ENCODE data around the gene SLX1A. TPM values are rescaled to one million over a fixed set of nuclear protein-coding genes. Genes with fewer than 3 reads are reported as not detected.
A peak's percentile ranks its signal among the peaks of the same experiment; 100 is the strongest.
"Not testable (repeated sequence)": the region's sequence is repeated elsewhere in the genome, so short reads cannot be mapped to it uniquely, and the experiment has no call there.

Gene SLX1A
- 10 to 100 TPM in 6 of 8 experiments, 1 to 10 TPM in 2; 6.0 to 28.0 (median 14.3) TPM for total RNA-seq

DNA sequence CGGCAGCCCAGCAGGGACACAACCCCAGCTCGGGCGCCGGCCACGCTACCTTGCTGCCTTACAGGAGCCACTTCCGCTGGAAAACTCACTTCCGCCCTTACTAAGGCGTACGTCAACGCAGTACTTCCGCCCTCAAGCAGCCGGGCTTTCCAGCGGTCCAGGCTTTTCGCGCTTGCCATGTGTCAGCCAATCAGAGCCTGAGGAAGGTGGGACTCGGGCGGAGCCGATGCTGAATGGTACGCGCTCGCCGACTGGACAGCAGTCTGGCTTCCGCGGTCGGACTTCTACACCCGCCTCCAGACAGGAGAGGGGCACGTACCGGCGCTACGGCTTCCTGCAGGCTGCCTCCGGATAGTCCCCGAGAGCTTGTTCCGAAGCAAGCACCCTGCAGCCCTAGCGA lies at the start of gene SLX1A, which contains the start of gene BOLA2B:
TSS of gene SLX1A (plus strand) at position 261 of the 400 bp plus-strand sequence. CDS start 210 bp downstream, outside the sequence.
TSS of gene BOLA2B (minus strand) at position 52 of the 400 bp plus-strand sequence. CDS start 71 bp downstream, outside the sequence.
- ATAC-seq (replicated peaks in 6 of 8): peak; percentile 88 to 92 (median 91)
- H3K27ac ChIP-seq; H3K4me3 ChIP-seq; in situ Hi-C loops (cut with MboI; ENCODE audit: low pct_unique_long_range_greater_than_20kb in 2 of 9, low sequenced_read_pairs in 9 of 9, unreplicated experiment in 9 of 9); H3K4me1 ChIP-seq (replicated peaks in 1 of 2): not testable (repeated sequence)
- no CpG with 5 or more reads among the region's 34 CpGs for WGBS, 10 experiments

DNA sequence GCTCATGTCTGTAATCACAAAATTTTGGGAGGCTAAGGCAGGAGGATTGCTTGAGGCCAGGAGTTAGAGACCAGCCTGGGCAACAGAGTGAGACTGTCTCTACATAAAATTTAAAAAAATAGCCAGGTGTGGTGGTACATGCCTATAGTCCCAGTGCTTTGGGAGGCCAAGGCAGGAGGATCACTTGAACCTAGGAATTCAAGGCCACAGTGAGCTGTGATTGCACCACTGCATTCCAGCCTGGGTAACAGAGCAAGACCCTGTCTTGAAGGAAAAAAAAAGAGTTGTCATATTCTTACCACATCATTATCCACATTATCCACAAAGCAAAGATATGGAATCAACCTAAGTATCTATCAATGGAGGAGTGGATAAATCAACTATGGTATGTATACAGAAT lies 49.7 kb upstream of the SLX1A start:
- Histone ChIP-seq H3K4me3 (no peak overlapping the region), H3K27ac (no peak overlapping the region), H3K4me1 (replicated peaks in 1 of 2) (no peaks in the 10 kb centered on the region)
- ATAC-seq (replicated peaks in 6 of 8): no peak
- in situ Hi-C loops (cut with MboI; ENCODE audit: low pct_unique_long_range_greater_than_20kb in 2 of 9, low sequenced_read_pairs in 9 of 9, unreplicated experiment in 9 of 9): no loop called here

DNA sequence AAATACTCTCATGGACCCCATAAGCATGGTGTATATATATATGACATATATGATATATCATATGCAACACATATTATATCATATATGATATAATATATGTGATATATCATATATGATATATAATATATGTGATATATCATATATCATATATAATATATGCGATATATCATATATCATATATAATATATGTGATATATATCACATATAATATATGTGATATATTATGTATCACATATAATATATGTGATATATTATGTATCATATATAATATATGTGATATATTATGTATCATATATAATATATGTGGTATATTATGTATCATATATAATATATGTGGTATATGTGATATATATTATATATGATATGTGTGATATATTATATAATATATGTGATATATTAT lies 48.8 kb upstream of the SLX1A start:
- WGBS, 10 experiments: 0 to 100% (median 20%) methylated on average over 1 of the region's 1 CpG; no CpG with 5 or more reads in 4 of the 10 experiments
- Histone ChIP-seq H3K4me3 (no peak overlapping the region), H3K4me1 (replicated peaks in 1 of 2) (no peaks in the 10 kb centered on the region), H3K27ac (no peak overlapping the region)
- in situ Hi-C loops (cut with MboI; ENCODE audit: low pct_unique_long_range_greater_than_20kb in 2 of 9, low sequenced_read_pairs in 9 of 9, unreplicated experiment in 9 of 9): no loop called here
- ATAC-seq (replicated peaks in 6 of 8): no peak

DNA sequence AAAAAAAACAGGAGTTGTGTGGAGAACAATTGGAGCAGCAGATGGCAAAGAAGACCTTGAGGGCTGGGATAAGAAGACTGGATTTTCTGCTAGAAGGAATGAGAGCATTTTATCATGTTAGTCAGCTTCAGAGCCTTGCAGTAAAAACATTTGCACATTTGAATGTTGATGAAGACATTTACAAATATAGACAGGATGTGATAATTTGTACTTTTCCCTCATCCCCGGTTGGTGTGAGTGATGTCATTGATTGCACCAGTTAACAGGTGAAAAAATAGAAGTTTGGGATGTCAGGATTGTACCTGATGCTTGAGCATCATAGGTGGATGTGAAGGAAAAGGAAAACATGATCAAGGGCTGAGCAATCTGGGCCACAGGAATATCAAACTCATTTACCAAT lies 48.0 kb upstream of the SLX1A start:
- Histone ChIP-seq H3K4me1 (replicated peaks in 1 of 2) (no peaks in the 10 kb centered on the region), H3K4me3 (no peak overlapping the region), H3K27ac (no peak overlapping the region)
- ATAC-seq (replicated peaks in 6 of 8): no peak
- in situ Hi-C loops (cut with MboI; ENCODE audit: low pct_unique_long_range_greater_than_20kb in 2 of 9, low sequenced_read_pairs in 9 of 9, unreplicated experiment in 9 of 9): no loop called here
- WGBS, 10 experiments: 0 to 100% (median 60%) methylated on average over 1 of the region's 1 CpG; no CpG with 5 or more reads in 1 of the 10 experiments

DNA sequence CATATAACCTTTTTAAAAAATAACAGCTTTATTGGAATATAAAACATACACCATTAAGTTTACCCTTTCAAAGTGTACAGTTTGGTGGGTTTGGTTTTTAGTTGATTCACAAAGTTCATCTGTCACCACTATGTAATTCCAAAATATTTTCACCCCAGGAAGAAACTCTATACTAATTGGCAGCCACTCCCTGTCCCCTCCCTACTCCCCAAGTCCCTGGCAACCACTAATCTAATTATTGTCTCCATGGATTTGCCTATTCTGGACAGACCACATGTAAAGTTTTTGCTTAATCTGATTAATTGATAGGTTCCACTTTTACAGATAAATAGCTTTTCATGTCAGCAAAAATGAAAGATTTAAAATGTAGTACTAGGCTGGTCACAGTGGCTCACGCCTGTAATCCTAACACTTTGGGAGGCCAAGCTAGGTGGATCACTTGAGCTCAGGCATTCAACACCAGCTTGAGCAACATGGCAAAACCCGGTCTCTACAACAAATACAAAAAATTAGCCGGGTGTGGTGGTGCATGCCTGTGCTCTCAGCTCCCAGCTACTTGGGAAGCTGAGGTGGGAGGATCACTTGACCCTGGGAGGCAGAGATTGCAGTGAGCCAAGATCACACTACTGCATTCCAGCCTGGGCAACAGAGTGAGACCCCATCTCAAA lies 45.7 kb upstream of the SLX1A start:
- H3K4me3 ChIP-seq: no peak overlapping the region
- 58 to 100% (median 85%) methylated on average over 1 to 2 of the region's 3 CpGs; no CpG with 5 or more reads in 4 of the 10 experiments for WGBS, 10 experiments

DNA sequence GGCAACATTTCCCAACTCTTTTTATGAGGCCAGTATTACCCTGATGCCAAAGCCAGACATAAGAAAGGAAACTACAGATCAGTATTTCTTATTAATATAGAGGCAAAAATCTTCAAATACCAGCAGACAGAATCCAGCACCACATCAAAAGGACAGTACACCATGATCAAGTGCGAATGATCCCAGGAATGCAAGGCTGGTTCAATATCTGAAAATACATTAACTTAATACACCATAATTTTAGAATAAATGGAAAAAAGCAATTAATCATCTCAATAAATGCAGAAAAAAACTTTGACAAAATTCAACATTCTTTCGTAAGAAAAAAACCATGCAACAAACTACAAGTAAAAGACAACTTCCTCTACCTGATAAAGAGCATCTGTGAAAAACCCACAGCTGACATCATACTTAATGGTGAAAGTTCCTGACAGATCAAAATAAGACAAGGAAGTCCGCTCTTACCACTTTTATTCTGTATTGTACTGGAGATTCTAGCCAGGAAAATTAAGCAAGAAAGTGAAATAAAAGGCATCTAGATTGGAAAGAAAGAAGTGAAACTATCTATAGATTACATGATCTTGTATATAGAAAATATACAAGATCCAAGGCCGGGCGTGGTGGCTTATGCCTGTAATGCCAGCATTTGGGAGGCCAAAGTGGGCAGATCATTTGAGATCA lies 44.3 kb upstream of the SLX1A start:
- no peaks in the 10 kb centered on the region for H3K4me1 ChIP-seq (replicated peaks in 1 of 2)
- ATAC-seq (replicated peaks in 6 of 8): no peak
- in situ Hi-C loops (cut with MboI; ENCODE audit: low pct_unique_long_range_greater_than_20kb in 2 of 9, low sequenced_read_pairs in 9 of 9, unreplicated experiment in 9 of 9): no loop called here
- no peak overlapping the region for H3K4me3 ChIP-seq
- 25 to 88% (median 72%) methylated on average over 2 to 5 of the region's 5 CpGs; no CpG with 5 or more reads in 1 of the 10 experiments for WGBS, 10 experiments
- no peak overlapping the region for H3K27ac ChIP-seq

More for the DNA sequence above, 45.7 kb upstream of the SLX1A start:
- H3K4me1 ChIP-seq (replicated peaks in 1 of 2): no peaks in the 10 kb centered on the region
- no peak for ATAC-seq (replicated peaks in 6 of 8)
- H3K27ac ChIP-seq: no peak overlapping the region
- in situ Hi-C loops (cut with MboI; ENCODE audit: low pct_unique_long_range_greater_than_20kb in 2 of 9, low sequenced_read_pairs in 9 of 9, unreplicated experiment in 9 of 9): no loop called here

DNA sequence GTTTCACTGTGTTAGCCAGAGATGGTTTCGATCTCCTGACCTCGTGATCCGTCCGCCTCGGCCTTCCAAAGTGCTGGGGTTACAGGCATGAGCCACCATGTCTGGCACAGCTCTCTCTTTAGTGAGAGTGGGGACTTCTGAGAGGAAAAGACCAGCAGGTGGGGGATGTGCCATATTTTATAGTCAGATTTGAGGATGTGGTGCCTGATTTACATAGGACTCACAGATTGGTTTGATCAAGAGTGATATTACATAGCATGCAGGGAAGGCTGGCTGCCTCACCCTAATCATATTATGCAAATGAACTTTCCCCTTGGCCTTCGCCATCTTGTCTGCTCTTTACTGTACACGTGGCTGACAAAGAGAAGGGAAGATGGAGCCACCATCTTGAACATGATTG lies 42.6 kb upstream of the SLX1A start:
- WGBS, 10 experiments: 63 to 100% (median 82%) methylated on average over 1 to 7 of the region's 7 CpGs; no CpG with 5 or more reads in 4 of the 10 experiments
- Histone ChIP-seq H3K27ac (no peak overlapping the region), H3K4me3 (no peak overlapping the region), H3K4me1 (replicated peaks in 1 of 2) (no peaks in the 10 kb centered on the region)
- in situ Hi-C loops (cut with MboI; ENCODE audit: low pct_unique_long_range_greater_than_20kb in 2 of 9, low sequenced_read_pairs in 9 of 9, unreplicated experiment in 9 of 9): no loop called here
- ATAC-seq (replicated peaks in 6 of 8): no peak

DNA sequence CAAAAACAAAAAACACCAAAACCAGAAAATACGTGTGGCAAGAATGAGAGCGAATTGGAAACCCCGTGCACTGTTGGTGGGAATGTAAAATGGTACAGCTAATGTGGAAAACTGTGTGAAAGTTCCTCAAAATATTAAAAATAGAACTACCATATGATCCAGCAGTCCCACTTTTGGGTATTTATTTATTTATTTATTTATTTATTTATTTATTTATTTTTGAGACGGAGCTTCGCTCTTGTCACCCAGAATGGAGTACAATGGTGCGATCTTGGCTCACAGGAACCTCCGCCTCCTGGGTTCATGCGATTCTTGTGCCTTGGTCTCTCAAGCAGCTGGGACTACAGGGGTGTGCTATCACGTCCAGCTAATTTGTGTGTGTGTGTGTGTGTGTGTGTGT lies 41.2 kb upstream of the SLX1A start:
- Histone ChIP-seq H3K4me3 (no peak overlapping the region), H3K4me1 (replicated peaks in 1 of 2) (no peaks in the 10 kb centered on the region), H3K27ac (no peak overlapping the region)
- no peak for ATAC-seq (replicated peaks in 6 of 8)
- 73 to 96% (median 92%) methylated on average over 2 to 9 of the region's 9 CpGs; no CpG with 5 or more reads in 2 of the 10 experiments for WGBS, 10 experiments
- in situ Hi-C loops (cut with MboI; ENCODE audit: low pct_unique_long_range_greater_than_20kb in 2 of 9, low sequenced_read_pairs in 9 of 9, unreplicated experiment in 9 of 9): no loop called here

DNA sequence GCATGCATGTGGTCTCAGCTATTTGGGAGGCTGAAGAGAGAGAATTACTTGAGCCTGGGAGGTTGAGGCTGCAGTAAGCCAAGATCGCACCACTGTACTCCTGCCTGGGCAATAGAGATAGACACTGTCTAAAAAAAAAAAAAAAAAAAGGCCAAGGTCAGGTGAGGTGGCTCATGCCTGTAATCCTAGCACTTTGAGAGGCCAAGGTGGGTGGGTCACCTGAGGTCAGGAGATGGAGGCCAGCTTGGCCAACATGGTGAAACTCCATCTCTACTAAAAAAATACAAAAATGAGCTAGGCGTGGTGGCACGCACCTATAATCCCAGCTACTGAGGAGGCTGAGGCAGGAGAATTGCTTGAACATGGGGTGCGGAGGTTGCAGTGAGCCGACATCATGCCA lies 38.5 kb upstream of the SLX1A start:
- Histone ChIP-seq H3K4me3 (no peak overlapping the region), H3K27ac (no peak overlapping the region), H3K4me1 (replicated peaks in 1 of 2) (no peaks in the 10 kb centered on the region)
- WGBS, 10 experiments: 58 to 100% (median 88%) methylated on average over 2 to 4 of the region's 5 CpGs; no CpG with 5 or more reads in 1 of the 10 experiments
- in situ Hi-C loops (cut with MboI; ENCODE audit: low pct_unique_long_range_greater_than_20kb in 2 of 9, low sequenced_read_pairs in 9 of 9, unreplicated experiment in 9 of 9): no loop called here
- ATAC-seq (replicated peaks in 6 of 8): no peak

DNA sequence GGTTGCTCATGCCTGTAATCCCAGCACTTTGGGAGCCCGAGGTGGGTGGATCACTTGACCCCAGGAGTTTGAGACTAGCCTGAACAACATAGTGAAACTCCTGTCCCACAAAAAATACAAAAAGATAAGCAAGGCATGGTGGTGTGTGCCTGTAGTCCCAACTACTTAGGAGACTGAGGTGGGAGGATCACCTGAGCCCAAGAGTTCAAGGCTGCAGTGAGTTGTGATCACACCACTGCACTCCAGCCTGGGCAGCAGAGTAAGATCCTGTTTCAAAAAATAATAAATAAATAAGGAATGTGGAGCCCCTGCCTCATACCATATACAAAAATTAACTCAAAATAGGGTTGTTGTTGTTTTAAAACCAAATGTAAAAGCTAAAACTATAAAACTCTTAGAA lies 36.5 kb upstream of the SLX1A start:
- Histone ChIP-seq H3K4me3 (no peak overlapping the region), H3K4me1 (replicated peaks in 1 of 2) (no peaks in the 10 kb centered on the region), H3K27ac (no peak overlapping the region)
- in situ Hi-C loops (cut with MboI; ENCODE audit: low pct_unique_long_range_greater_than_20kb in 2 of 9, low sequenced_read_pairs in 9 of 9, unreplicated experiment in 9 of 9): no loop called here
- ATAC-seq (replicated peaks in 6 of 8): no peak
- 0 to 80% (median 47%) methylated on average over 1 of the region's 1 CpG; no CpG with 5 or more reads in 2 of the 10 experiments for WGBS, 10 experiments

DNA sequence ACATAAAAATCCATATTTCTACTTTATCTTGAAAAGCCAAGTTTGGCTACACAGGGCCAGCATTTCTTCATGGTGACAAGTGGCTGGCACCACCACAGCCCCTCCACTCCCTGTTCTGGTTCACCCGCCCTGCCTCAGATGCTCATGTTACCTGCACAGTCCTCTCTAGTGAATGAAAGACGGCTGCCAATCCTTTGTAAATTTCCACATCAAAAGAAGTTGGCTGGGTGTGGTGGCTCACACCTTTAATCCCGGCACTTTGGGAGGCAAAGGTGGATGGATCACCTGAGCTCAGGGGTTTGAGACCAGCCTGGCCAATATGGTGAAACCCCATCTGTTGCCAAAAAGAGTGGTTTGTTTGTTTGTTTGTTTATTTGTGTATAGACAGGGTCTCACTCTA lies 30.1 kb upstream of the SLX1A start:
- 33 to 100% (median 73%) methylated on average over 1 to 3 of the region's 3 CpGs; no CpG with 5 or more reads in 2 of the 10 experiments for WGBS, 10 experiments
- no peaks in the 10 kb centered on the region for H3K4me1 ChIP-seq (replicated peaks in 1 of 2)
- in situ Hi-C loops (cut with MboI; ENCODE audit: low pct_unique_long_range_greater_than_20kb in 2 of 9, low sequenced_read_pairs in 9 of 9, unreplicated experiment in 9 of 9): no loop called here
- no peak overlapping the region for H3K27ac ChIP-seq
- no peak overlapping the region for H3K4me3 ChIP-seq
- ATAC-seq (replicated peaks in 6 of 8): no peak

DNA sequence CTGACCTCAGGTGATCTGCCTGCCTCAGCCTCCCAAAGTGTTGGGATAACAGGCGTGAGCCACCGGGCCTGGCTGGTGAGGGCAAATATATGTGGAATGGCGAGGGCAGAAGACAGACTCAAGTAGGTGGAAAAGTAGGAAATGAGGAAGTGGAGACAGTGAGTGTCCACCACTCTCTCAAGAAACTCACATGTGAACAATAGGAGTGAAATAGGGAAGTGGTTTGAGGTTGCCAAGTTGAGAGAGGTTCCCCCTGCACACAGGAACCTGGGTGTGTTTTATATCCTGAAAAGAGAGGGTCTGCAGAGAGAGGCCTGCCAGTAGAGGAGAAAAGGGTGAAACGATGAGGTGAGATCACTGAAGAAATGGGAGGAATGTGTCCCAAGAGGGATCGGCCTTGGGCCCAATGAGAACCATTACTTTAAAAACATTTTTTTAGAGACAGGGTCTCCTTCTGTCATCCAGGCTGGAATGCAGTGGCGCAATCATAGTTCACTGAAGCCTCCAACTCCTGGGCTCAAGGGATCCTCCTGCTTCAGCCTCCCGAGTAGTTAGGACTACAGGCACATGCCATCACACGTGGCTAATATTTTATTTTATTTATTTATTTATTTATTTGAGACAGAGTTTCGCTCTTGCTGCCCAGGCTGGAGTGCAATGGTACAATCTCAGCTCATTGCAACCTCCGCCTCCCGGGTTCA lies 27.3 kb upstream of the SLX1A start:
- Histone ChIP-seq H3K27ac (no peak overlapping the region), H3K4me1 (replicated peaks in 1 of 2) (no peaks in the 10 kb centered on the region), H3K4me3 (no peak overlapping the region)
- no peak for ATAC-seq (replicated peaks in 6 of 8)
- WGBS, 10 experiments: 75 to 90% (median 85%) methylated on average over 1 to 10 of the region's 11 CpGs; no CpG with 5 or more reads in 2 of the 10 experiments
- in situ Hi-C loops (cut with MboI; ENCODE audit: low pct_unique_long_range_greater_than_20kb in 2 of 9, low sequenced_read_pairs in 9 of 9, unreplicated experiment in 9 of 9): no loop called here

DNA sequence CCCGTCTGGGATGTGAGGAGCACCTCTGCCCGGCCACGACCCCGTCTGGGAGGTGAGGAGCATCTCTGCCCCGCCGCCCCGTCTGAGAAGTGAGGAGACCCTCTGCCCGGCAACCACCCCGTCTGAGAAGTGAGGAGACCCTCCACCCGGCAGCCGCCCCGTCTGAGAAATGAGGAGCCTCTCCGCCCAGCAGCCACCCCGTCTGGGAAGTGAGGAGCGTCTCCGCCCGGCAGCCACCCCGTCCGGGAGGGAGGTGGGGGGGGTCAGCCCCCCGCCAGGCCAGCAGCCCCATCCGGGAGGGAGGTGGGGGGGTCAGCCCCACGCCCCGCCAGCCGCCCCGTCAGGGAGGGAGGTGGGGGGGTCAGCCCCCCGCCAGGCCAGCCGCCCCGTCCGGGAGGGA lies 24.9 kb upstream of the SLX1A start:
- no CpG with 5 or more reads among the region's 29 CpGs for WGBS, 10 experiments
- in situ Hi-C loops (cut with MboI; ENCODE audit: low pct_unique_long_range_greater_than_20kb in 2 of 9, low sequenced_read_pairs in 9 of 9, unreplicated experiment in 9 of 9); H3K4me1 ChIP-seq (replicated peaks in 1 of 2); H3K4me3 ChIP-seq; ATAC-seq (replicated peaks in 6 of 8); H3K27ac ChIP-seq: not testable (repeated sequence)

Data from motor neuron (in vitro differentiated cells).